ENCODE measurements around the gene ALKBH4. TPM values are rescaled to one million over a fixed set of nuclear protein-coding genes. Genes with fewer than 3 reads are reported as not detected.
A peak's percentile ranks its signal among the peaks of the same experiment; 100 is the strongest.
"Not testable (repeated sequence)": the region's sequence is repeated elsewhere in the genome, so short reads cannot be mapped to it uniquely, and the experiment has no call there.

The ALKBH4 gene
- total RNA-seq, 1 experiment from 2014 or later, result 13.8 TPM

- ChIA-PET POLR2A (no interaction called here), CTCF (no interaction called here)
- Mint-ChIP-seq H3K36me3 (ENCODE audit: insufficient read depth, unreplicated experiment) (peaks cover 97% of the 10 kb centered on the region), H3K4me3 (ENCODE audit: unreplicated experiment) (no peak overlapping the region), H3K27ac (ENCODE audit: unreplicated experiment) (no peak overlapping the region), H3K4me1 (ENCODE audit: low read depth, unreplicated experiment) (no peaks in the 10 kb centered on the region), H3K27me3 (ENCODE audit: insufficient read depth, unreplicated experiment) (no peaks in the 10 kb centered on the region), H3K9me3 (ENCODE audit: unreplicated experiment) (peaks cover 9% of the 10 kb centered on the region)
- no TSS peak for BruUV-seq (replicated peaks)
- no peaks in the 10 kb centered on the region for H3K27me3 ChIP-seq (replicated peaks; ENCODE audit: control insufficient read depth, insufficient read depth, low read length)
- TF ChIP-seq, protein P1, sequence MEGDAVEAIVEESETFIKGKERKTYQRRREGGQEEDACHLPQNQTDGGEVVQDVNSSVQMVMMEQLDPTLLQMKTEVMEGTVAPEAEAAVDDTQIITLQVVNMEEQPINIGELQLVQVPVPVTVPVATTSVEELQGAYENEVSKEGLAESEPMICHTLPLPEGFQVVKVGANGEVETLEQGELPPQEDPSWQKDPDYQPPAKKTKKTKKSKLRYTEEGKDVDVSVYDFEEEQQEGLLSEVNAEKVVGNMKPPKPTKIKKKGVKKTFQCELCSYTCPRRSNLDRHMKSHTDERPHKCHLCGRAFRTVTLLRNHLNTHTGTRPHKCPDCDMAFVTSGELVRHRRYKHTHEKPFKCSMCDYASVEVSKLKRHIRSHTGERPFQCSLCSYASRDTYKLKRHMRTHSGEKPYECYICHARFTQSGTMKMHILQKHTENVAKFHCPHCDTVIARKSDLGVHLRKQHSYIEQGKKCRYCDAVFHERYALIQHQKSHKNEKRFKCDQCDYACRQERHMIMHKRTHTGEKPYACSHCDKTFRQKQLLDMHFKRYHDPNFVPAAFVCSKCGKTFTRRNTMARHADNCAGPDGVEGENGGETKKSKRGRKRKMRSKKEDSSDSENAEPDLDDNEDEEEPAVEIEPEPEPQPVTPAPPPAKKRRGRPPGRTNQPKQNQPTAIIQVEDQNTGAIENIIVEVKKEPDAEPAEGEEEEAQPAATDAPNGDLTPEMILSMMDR (IDR thresholded peaks at IDR 0.05; ENCODE audit: insufficient read depth in 1 of 2, low read depth in 1 of 2, low read length in 1 of 2, severe bottlenecking in 1 of 2, unreplicated experiment in 1 of 2), result no peak
- no peak overlapping the region for H3K4me3 ChIP-seq (ENCODE audit: low read depth, low read length)
- H3K9me3 ChIP-seq, result no peaks in the 10 kb centered on the region
- H3K36me3 ChIP-seq (ENCODE audit: control insufficient read depth, insufficient read depth, low read length), result peaks cover 8% of the 10 kb centered on the region; the same call in 1 of the 2 replicates
- H3K4me1 ChIP-seq, result no peaks in the 10 kb centered on the region
- no peak for DNase-seq
- intact Hi-C loops (cut with micrococcal nuclease; ENCODE audit: unreplicated experiment), result no loop called here
Observed at GRCh38 chr7:102409340-102409739, 55.3 kb downstream of the ALKBH4 start.

GRCh38 chr7:102408530-102408929 lies 56.1 kb downstream of the ALKBH4 start:
- CTCF ChIA-PET; H3K27ac Mint-ChIP-seq (ENCODE audit: unreplicated experiment); H3K4me1 Mint-ChIP-seq (ENCODE audit: low read depth, unreplicated experiment); H3K4me3 ChIP-seq (ENCODE audit: low read depth, low read length); intact Hi-C loops (cut with micrococcal nuclease; ENCODE audit: unreplicated experiment); H3K27me3 Mint-ChIP-seq (ENCODE audit: insufficient read depth, unreplicated experiment); BruUV-seq (replicated peaks); H3K4me3 Mint-ChIP-seq (ENCODE audit: unreplicated experiment); DNase-seq; H3K9me3 ChIP-seq; H3K36me3 ChIP-seq (ENCODE audit: control insufficient read depth, insufficient read depth, low read length); H3K4me1 ChIP-seq; POLR2A ChIA-PET; H3K27me3 ChIP-seq (replicated peaks; ENCODE audit: control insufficient read depth, insufficient read depth, low read length); H3K9me3 Mint-ChIP-seq (ENCODE audit: unreplicated experiment): not testable (repeated sequence)
- H3K36me3 Mint-ChIP-seq (ENCODE audit: insufficient read depth, unreplicated experiment), result peaks cover 99% of the 10 kb centered on the region

GRCh38 chr7:102407910-102408309 lies 56.8 kb downstream of the ALKBH4 start:
- peaks cover 100% of the 10 kb centered on the region for H3K36me3 Mint-ChIP-seq (ENCODE audit: insufficient read depth, unreplicated experiment)
- H3K4me3 Mint-ChIP-seq (ENCODE audit: unreplicated experiment), result no peak overlapping the region

More at GRCh38 chr7:102407910-102408309, 56.8 kb downstream of the ALKBH4 start:
- Histone ChIP-seq H3K4me1 (no peaks in the 10 kb centered on the region), H3K36me3 (ENCODE audit: control insufficient read depth, insufficient read depth, low read length) (peaks cover 8% of the 10 kb centered on the region; the same call in 1 of the 2 replicates), H3K4me3 (ENCODE audit: low read depth, low read length) (no peak overlapping the region), H3K27me3 (replicated peaks; ENCODE audit: control insufficient read depth, insufficient read depth, low read length) (no peaks in the 10 kb centered on the region), H3K9me3 (no peaks in the 10 kb centered on the region)
- peaks cover 9% of the 10 kb centered on the region for H3K9me3 Mint-ChIP-seq (ENCODE audit: unreplicated experiment)
- TF ChIP-seq, protein P1 (IDR thresholded peaks at IDR 0.05; ENCODE audit: insufficient read depth in 1 of 2, low read depth in 1 of 2, low read length in 1 of 2, severe bottlenecking in 1 of 2, unreplicated experiment in 1 of 2), result no peak
- ChIA-PET CTCF (no interaction called here), POLR2A (no interaction called here)
- no peak overlapping the region for H3K27ac Mint-ChIP-seq (ENCODE audit: unreplicated experiment)
- no peak for DNase-seq
- no TSS peak for BruUV-seq (replicated peaks)
- no peaks in the 10 kb centered on the region for H3K27me3 Mint-ChIP-seq (ENCODE audit: insufficient read depth, unreplicated experiment)
- H3K4me1 Mint-ChIP-seq (ENCODE audit: low read depth, unreplicated experiment), result no peaks in the 10 kb centered on the region
- intact Hi-C loops (cut with micrococcal nuclease; ENCODE audit: unreplicated experiment), result no loop called here

Small RNA genes within 50 kb of the gene (microRNA-seq; reads per million reads assigned to microRNA genes)
- gene MIR4467 (not detected), gene MIR5090 (7.4 reads per million, percentile 42 among the genes with 10 or more reads in this experiment)

Other genes starting within 250 kb of the ALKBH4 start
- 8.1 and 10.6 TPM in 2 replicates for gene SH2B2, start 178.0 kb downstream of the ALKBH4 start, total RNA-seq (2022)
- gene SPDYE6, start 108.4 kb downstream of the ALKBH4 start, total RNA-seq (2022), result not detected in 2 replicates
- 34.2 and 35.2 TPM in 2 replicates for gene PRKRIP1, start 68.5 kb downstream of the ALKBH4 start, total RNA-seq (2022)
- 19.4 and 20.2 TPM in 2 replicates for gene ORAI2, start 31.3 kb downstream of the ALKBH4 start, total RNA-seq (2022)
- 23.6 and 25.3 TPM in 2 replicates for gene LRWD1, start 121 bp upstream of the ALKBH4 start, total RNA-seq (2022)
- gene POLR2J, start 14.1 kb upstream of the ALKBH4 start, total RNA-seq (2022), result 68.1 and 70.0 TPM in 2 replicates
- gene RASA4B, start 52.9 kb upstream of the ALKBH4 start, total RNA-seq (2022), result 2.9 and 3.2 TPM in 2 replicates
- 9.3 and 11.2 TPM in 2 replicates for gene UPK3BL2, start 78.8 kb upstream of the ALKBH4 start, total RNA-seq (2022)
- gene SPDYE2, start 86.4 kb upstream of the ALKBH4 start, total RNA-seq (2022), result not detected in 2 replicates
- 34.4 and 37.4 TPM in 2 replicates for gene POLR2J3, start 107.7 kb upstream of the ALKBH4 start, total RNA-seq (2022)
- gene RASA4, start 151.9 kb upstream of the ALKBH4 start, total RNA-seq (2022), result 6.1 and 7.2 TPM in 2 replicates
- gene UPK3BL1, start 177.9 kb upstream of the ALKBH4 start, total RNA-seq (2022), result 9.9 and 13.7 TPM in 2 replicates
- gene SPDYE2B, start 185.5 kb upstream of the ALKBH4 start, total RNA-seq (2022), result not detected in 2 replicates
- gene POLR2J2, start 206.8 kb upstream of the ALKBH4 start, total RNA-seq (2022), result 12.7 and 13.7 TPM in 2 replicates

Data from Caco-2 (cell line).